HG02981 (cell line): ENCODE results near the gene CCDC179.

Source experiments
- ATAC-seq: cut with Tn5 transposase; IDR thresholded peaks from one replicate; pipeline ENCODE4 v1.9.1; 2021; ENCODE audit warnings: mild to moderate bottlenecking, moderate library complexity; ENCODE audit not compliant: unreplicated experiment

Gene CCDC179

GRCh38 chr11:22808571-22809197, 51.6 kb downstream of the CCDC179 start:
- ATAC-seq: peak; percentile 16

GRCh38 chr11:22807855-22808570, 52.3 kb downstream of the CCDC179 start:
- peak; percentile 95 for ATAC-seq

- ATAC-seq: no peak
These were observed 52.9 kb downstream of the CCDC179 start for GRCh38 chr11:22807391-22807790.

- no peak for ATAC-seq
These were observed 57.4 kb downstream of the CCDC179 start for GRCh38 chr11:22802861-22803260.

GRCh38 chr11:22800482-22800881, 59.8 kb downstream of the CCDC179 start:
- ATAC-seq: no peak

GRCh38 chr11:22798901-22799300, 61.4 kb downstream of the CCDC179 start:
- ATAC-seq: no peak

GRCh38 chr11:22797047-22797446, 63.2 kb downstream of the CCDC179 start:
- ATAC-seq: no peak
